HepG2 (cell line): ENCODE measurements around the gene DOCK1. TPM values are rescaled to one million over a fixed set of nuclear protein-coding genes. Genes with fewer than 3 reads are reported as not detected.

ENCODE experiments used
- GATA4 ChIP-seq: sonication (generic); IDR thresholded peaks from 2 replicates; pipeline ENCODE4 v1.6.1; 2016; ENCODE audit warnings: antibody characterized with exemption, low read depth, borderline replicate concordance
- HMG20A ChIP-seq: IDR thresholded peaks from 2 replicates; pipeline ENCODE4 v1.6.1; 2016; ENCODE audit warnings: borderline replicate concordance
- HNF4G ChIP-seq, 2 experiments: sonication (generic) in 1 of 2; formaldehyde crosslinking in 1 of 2; IDR thresholded peaks; 2 replicates each; pipeline versions ENCODE4 v1.4.0 to v1.6.1; 2011 to 2020; ENCODE audit warnings: borderline replicate concordance in 2 of 2, low read depth in 2 of 2, mild to moderate bottlenecking in 2 of 2, low read length in 1 of 2, missing genetic modification reagents in 1 of 2, moderate library complexity in 1 of 2
- KAT8 ChIP-seq: IDR thresholded peaks from 2 replicates; pipeline ENCODE4 v1.6.1; 2016; ENCODE audit warnings: missing genetic modification reagents, missing compliant biosample characterization
- MAFK ChIP-seq, 2 experiments: IDR thresholded peaks in 1 of 2; conservative IDR thresholded peaks in 1 of 2; 2 replicates each; pipeline ENCODE4 v1.6.1; 2011; ENCODE audit warnings: improper control_type of control experiment in 2 of 2, low read length in 2 of 2
- MIER2 ChIP-seq: IDR thresholded peaks from 2 replicates; pipeline ENCODE4 v1.6.1; 2016; ENCODE audit warnings: missing biosample characterization, missing genetic modification reagents
- SNAI1 ChIP-seq: sonication (generic); formaldehyde crosslinking; IDR thresholded peaks from 2 replicates; pipeline ENCODE4 v1.5.0; 2020; ENCODE audit warnings: mild to moderate bottlenecking, missing genetic modification reagents, borderline replicate concordance
- WIZ ChIP-seq: sonication (generic); formaldehyde crosslinking; IDR thresholded peaks from 2 replicates; pipeline ENCODE4 v1.5.1; 2020; ENCODE audit warnings: mild to moderate bottlenecking, missing genetic modification reagents
- ZKSCAN8 ChIP-seq: IDR thresholded peaks from 2 replicates; pipeline ENCODE4 v1.6.1; 2016; ENCODE audit warnings: borderline replicate concordance, missing genetic modification reagents, missing compliant biosample characterization
- ZMAT3 ChIP-seq: sonication (generic); formaldehyde crosslinking; conservative IDR thresholded peaks from 2 replicates; pipeline ENCODE4 v1.7.0; 2021; ENCODE audit warnings: missing genetic modification reagents
- ZNF12 ChIP-seq: sonication (generic); formaldehyde crosslinking; IDR thresholded peaks from 2 replicates; pipeline ENCODE4 v1.5.0; 2020; ENCODE audit warnings: missing genetic modification reagents
- ZNF333 ChIP-seq: sonication (generic); formaldehyde crosslinking; IDR thresholded peaks from 2 replicates; pipeline ENCODE4 v1.4.0; 2020; ENCODE audit warnings: mild to moderate bottlenecking, missing genetic modification reagents, borderline replicate concordance
- ZNF549 ChIP-seq: sonication (generic); formaldehyde crosslinking; IDR thresholded peaks from 2 replicates; pipeline ENCODE4 v1.5.0; 2020; ENCODE audit warnings: missing genetic modification reagents
- ZNF580 ChIP-seq: IDR thresholded peaks from 2 replicates; pipeline ENCODE4 v1.6.1; 2016; ENCODE audit warnings: low read depth, borderline replicate concordance
- ZNF614 ChIP-seq: IDR thresholded peaks from 2 replicates; pipeline ENCODE4 v1.6.1; 2018; ENCODE audit warnings: missing biosample characterization, missing genetic modification reagents, inconsistent platforms, borderline replicate concordance
- ZNF775 ChIP-seq: sonication (generic); formaldehyde crosslinking; IDR thresholded peaks from 2 replicates; pipeline ENCODE4 v1.4.0; 2020; ENCODE audit warnings: missing genetic modification reagents, mild to moderate bottlenecking, moderate library complexity, borderline replicate concordance
- polyA plus RNA-seq, 8 experiments: library from polyadenylated mRNA; depleted of rRNA in 3 of 8; stranded (reverse) in 7 of 8; unstranded in 1 of 8; fragments of >200 nt; fragmentation: Illumina TruSeq in 4 of 8; extraction: Trizol in 4 of 8; gene quantifications; 2 replicates each; pipeline versions ENCODE4 v1.2.1 to v1.2.3, GENCODE V29; 2011 to 2016; ENCODE audit warnings: low read depth in 4 of 8, missing spikeins in 1 of 8, mixed read lengths in 1 of 8; ENCODE audit not compliant: insufficient read depth in 1 of 8
- total RNA-seq, 5 experiments: library from RNA; depleted of rRNA; stranded (reverse); fragments of >200 nt; fragmentation: Illumina TruSeq; extraction: Trizol; gene quantifications; 2 replicates each; pipeline ENCODE4 v1.2.3, GENCODE V29; 2016; ENCODE audit warnings: low read depth in 1 of 5
- TF ChIP-seq, protein P1 (sequence below): sonication (generic); formaldehyde crosslinking; IDR thresholded peaks from 2 replicates; pipeline ENCODE4 v1.4.0; 2020; ENCODE audit warnings: missing genetic modification reagents, borderline replicate concordance
- TF ChIP-seq, protein P2 (sequence below): IDR thresholded peaks from 2 replicates; pipeline ENCODE4 v1.6.1; 2016; ENCODE audit warnings: mild to moderate bottlenecking, missing biosample characterization, missing genetic modification reagents
- TF ChIP-seq, protein P3 (sequence below): IDR thresholded peaks from 2 replicates; pipeline ENCODE4 v1.6.1; 2018; ENCODE audit warnings: missing genetic modification reagents, mild to moderate bottlenecking, missing compliant biosample characterization

DOCK1 gene
- total and polyA plus RNA-seq, 2 of the 13 experiments (the other 11 are each of a cell fraction or from before 2014, with no cell fraction given) = 8.3 to 25.5 TPM

DNA sequence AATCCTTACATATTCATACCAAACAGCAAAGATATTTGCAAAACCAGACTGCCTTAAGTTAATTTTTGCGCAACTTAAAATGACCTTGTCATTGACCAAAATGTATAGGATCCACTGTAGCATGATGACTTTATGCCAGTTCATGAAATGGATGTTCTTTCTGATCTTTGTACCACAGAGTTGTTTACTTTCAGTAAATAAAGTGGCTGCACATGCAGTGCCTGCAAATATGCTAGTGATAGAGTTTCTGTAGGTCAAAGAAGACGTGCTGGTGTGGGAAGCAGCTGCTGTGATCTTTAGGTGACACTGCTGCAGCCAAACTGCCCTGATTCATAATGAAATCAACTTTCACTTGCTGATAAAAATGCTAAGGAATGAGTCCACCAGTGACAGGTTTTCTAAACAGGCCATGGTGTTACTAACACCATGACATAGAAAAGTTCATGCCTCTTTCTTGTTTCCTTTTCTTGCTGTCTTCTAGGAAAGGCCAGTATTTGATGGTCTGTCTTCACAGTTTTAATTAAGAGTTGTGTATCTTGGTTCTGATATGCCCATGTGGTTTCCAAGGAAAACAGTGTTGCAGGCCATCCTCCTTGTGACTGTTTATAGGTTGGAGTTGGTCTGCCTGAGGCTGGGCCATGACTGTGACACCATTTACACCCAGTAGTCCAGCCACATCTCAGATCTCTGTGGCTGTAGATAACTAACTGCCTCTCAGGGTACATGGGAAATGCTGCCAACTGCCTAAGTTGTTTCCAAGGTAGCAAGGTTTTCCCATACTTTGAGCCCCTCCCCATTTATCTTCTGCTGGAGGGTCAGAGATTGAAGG is 228.7 kb downstream of the DOCK1 start (continued):
- TF ChIP-seq HMG20A = peak; percentile 68; the same call in 1 of the 2 replicates
- TF ChIP-seq ZKSCAN8 (CRISPR knock-in tag) = peak; percentile 53; the same call in 1 of the 2 replicates
- peak; percentile 74; the same call in 1 of the 2 replicates for TF ChIP-seq MIER2 (CRISPR knock-in tag)
- peak; percentile 81 for TF ChIP-seq KAT8
- TF ChIP-seq, protein P1, sequence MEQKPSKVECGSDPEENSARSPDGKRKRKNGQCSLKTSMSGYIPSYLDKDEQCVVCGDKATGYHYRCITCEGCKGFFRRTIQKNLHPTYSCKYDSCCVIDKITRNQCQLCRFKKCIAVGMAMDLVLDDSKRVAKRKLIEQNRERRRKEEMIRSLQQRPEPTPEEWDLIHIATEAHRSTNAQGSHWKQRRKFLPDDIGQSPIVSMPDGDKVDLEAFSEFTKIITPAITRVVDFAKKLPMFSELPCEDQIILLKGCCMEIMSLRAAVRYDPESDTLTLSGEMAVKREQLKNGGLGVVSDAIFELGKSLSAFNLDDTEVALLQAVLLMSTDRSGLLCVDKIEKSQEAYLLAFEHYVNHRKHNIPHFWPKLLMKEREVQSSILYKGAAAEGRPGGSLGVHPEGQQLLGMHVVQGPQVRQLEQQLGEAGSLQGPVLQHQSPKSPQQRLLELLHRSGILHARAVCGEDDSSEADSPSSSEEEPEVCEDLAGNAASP (CRISPR knock-in tag) = 0 out of 2 replicates have a peak, but pooled peaks have one; percentile 44
- peak; percentile 71; the same call in 1 of the 2 replicates for TF ChIP-seq ZNF614 (CRISPR knock-in tag)
- TF ChIP-seq, protein P2, sequence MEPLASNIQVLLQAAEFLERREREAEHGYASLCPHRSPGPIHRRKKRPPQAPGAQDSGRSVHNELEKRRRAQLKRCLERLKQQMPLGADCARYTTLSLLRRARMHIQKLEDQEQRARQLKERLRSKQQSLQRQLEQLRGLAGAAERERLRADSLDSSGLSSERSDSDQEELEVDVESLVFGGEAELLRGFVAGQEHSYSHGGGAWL (CRISPR knock-in tag) = no peak
- no peak for TF ChIP-seq ZMAT3 (CRISPR knock-in tag)
- peak; percentile 54; the same call in 1 of the 2 replicates for TF ChIP-seq ZNF12 (CRISPR knock-in tag)
- peak in 1 of 2 experiments; percentile 33; a peak in 2 of 4 replicates for TF ChIP-seq MAFK (conservative IDR thresholded peaks at IDR 0.05 in 1 of 2, IDR thresholded peaks at IDR 0.05 in 1 of 2; ENCODE audit: low read length in 2 of 2)
- TF ChIP-seq ZNF333 (CRISPR knock-in tag) = no peak
- no peak for TF ChIP-seq ZNF775 (CRISPR knock-in tag)
- TF ChIP-seq GATA4 = no peak
- TF ChIP-seq, protein P3, sequence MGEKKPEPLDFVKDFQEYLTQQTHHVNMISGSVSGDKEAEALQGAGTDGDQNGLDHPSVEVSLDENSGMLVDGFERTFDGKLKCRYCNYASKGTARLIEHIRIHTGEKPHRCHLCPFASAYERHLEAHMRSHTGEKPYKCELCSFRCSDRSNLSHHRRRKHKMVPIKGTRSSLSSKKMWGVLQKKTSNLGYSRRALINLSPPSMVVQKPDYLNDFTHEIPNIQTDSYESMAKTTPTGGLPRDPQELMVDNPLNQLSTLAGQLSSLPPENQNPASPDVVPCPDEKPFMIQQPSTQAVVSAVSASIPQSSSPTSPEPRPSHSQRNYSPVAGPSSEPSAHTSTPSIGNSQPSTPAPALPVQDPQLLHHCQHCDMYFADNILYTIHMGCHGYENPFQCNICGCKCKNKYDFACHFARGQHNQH (CRISPR knock-in tag) = peak; percentile 73; the same call in 1 of the 2 replicates
- TF ChIP-seq WIZ (CRISPR knock-in tag) = 0 out of 2 replicates have a peak, but pooled peaks have one; percentile 27
- TF ChIP-seq HNF4G (IDR thresholded peaks at IDR 0.05; ENCODE audit: borderline replicate concordance, low read depth, low read length) = 0 out of 2 replicates have a peak, but pooled peaks have one; percentile 28
- no peak for TF ChIP-seq HNF4G (CRISPR knock-in tag; IDR thresholded peaks at IDR 0.05; ENCODE audit: borderline replicate concordance, low read depth)
- TF ChIP-seq ZNF549 (CRISPR knock-in tag) = peak; percentile 98
- TF ChIP-seq SNAI1 (CRISPR knock-in tag) = no peak
- no peak for TF ChIP-seq ZNF580 (CRISPR knock-in tag)
